CD4-positive, alpha-beta T cell treated with Interleukin-4 for 4 hours (primary cell): ENCODE measurements around the gene PLXNB2.

Experiments
- DNase-seq: peaks from one replicate; pipeline ENCODE4 v3.0.0-alpha.2; 2020

Gene PLXNB2

GRCh38 chr22:50250249-50250554 is 57.2 kb downstream of the PLXNB2 start:
- no peak for DNase-seq

GRCh38 chr22:50249341-50250248 is 57.9 kb downstream of the PLXNB2 start:
- DNase-seq: no peak

GRCh38 chr22:50248196-50249081 is 59.0 kb downstream of the PLXNB2 start:
- no peak for DNase-seq

- DNase-seq: peak; percentile 62
These were observed 59.7 kb downstream of the PLXNB2 start for GRCh38 chr22:50247748-50248147.

GRCh38 chr22:50246242-50247175 is 60.9 kb downstream of the PLXNB2 start:
- DNase-seq: no peak

GRCh38 chr22:50245214-50246072 is 62.0 kb downstream of the PLXNB2 start:
- DNase-seq: no peak

GRCh38 chr22:50244420-50245213 is 62.8 kb downstream of the PLXNB2 start, which contains the start of gene TUBGCP6:
Gene TUBGCP6 (minus strand): TSS chr22:50245023. CDS start chr22:50244459, 564 bp downstream.
- peak; percentile 87 for DNase-seq

GRCh38 chr22:50243685-50244419 is 63.6 kb downstream of the PLXNB2 start:
- no peak for DNase-seq

GRCh38 chr22:50242406-50242949 is 65.0 kb downstream of the PLXNB2 start:
- no peak for DNase-seq

GRCh38 chr22:50238755-50239154 is 68.7 kb downstream of the PLXNB2 start:
- no peak for DNase-seq

GRCh38 chr22:50236731-50237409 is 70.6 kb downstream of the PLXNB2 start:
- DNase-seq: no peak

GRCh38 chr22:50233223-50233622 is 74.2 kb downstream of the PLXNB2 start:
- no peak for DNase-seq

GRCh38 chr22:50232481-50233151 is 74.8 kb downstream of the PLXNB2 start:
- no peak for DNase-seq

- DNase-seq: no peak
These were observed 78.1 kb downstream of the PLXNB2 start for GRCh38 chr22:50229370-50229769.

GRCh38 chr22:50228366-50228765 is 79.1 kb downstream of the PLXNB2 start:
- no peak for DNase-seq

- no peak for DNase-seq
These were observed 79.7 kb downstream of the PLXNB2 start for GRCh38 chr22:50227579-50228215.

GRCh38 chr22:50226875-50227165 is 80.6 kb downstream of the PLXNB2 start:
- DNase-seq: no peak
